ENCODE measurements around the gene KSR2. TPM values are rescaled to one million over a fixed set of nuclear protein-coding genes. Genes with fewer than 3 reads are reported as not detected.

Gene KSR2
- total RNA-seq, 1 experiment from 2014 or later = 2.0 TPM

GRCh38 chr12:117744418-117744817 lies 224.4 kb downstream of the KSR2 start:
- Histone ChIP-seq H3F3A (ENCODE audit: insufficient read depth, low read depth) (no peaks in the 10 kb centered on the region), H3K27ac (no peak overlapping the region), H3K79me2 (ENCODE audit: low read depth) (no peaks in the 10 kb centered on the region), H4K20me1 (ENCODE audit: insufficient read depth) (no peaks in the 10 kb centered on the region), H3K36me3 (ENCODE audit: low read depth) (no peaks in the 10 kb centered on the region), H3K27me3 (ENCODE audit: insufficient read depth, low read depth) (peaks cover 2% of the 10 kb centered on the region; the same call in 1 of the 2 replicates), H3K4me3 (no peak overlapping the region), H3K4me1 (replicated peaks; ENCODE audit: insufficient read depth) (no peaks in the 10 kb centered on the region), H3K4me2 (no peak overlapping the region), H3K9me2 (ENCODE audit: insufficient read depth) (no peaks in the 10 kb centered on the region), H2AFZ (no peak overlapping the region), H3K9me3 (ENCODE audit: insufficient read depth, low read depth) (no peaks in the 10 kb centered on the region)
- intact Hi-C loops (cut with micrococcal nuclease; ENCODE audit: unreplicated experiment) = no loop called here
- no TSS peak for BruUV-seq (replicated peaks)
- DNase-seq = no peak
- CTCF ChIA-PET = no interaction called here
- TF ChIP-seq CTCF (conservative IDR thresholded peaks at IDR 0.05) (no peak), EZH2 (IDR thresholded peaks at IDR 0.05; ENCODE audit: low read depth) (no peak)
- POLR2A ChIA-PET (ENCODE audit: unreplicated experiment) = no interaction called here

GRCh38 chr12:117743761-117744160 lies 225.0 kb downstream of the KSR2 start:
- Histone ChIP-seq H3K27ac (no peak overlapping the region), H3K4me2 (no peak overlapping the region), H2AFZ (no peak overlapping the region), H3K79me2 (ENCODE audit: low read depth) (no peaks in the 10 kb centered on the region), H3K9me3 (ENCODE audit: insufficient read depth, low read depth) (no peaks in the 10 kb centered on the region), H3F3A (ENCODE audit: insufficient read depth, low read depth) (no peaks in the 10 kb centered on the region), H3K27me3 (ENCODE audit: insufficient read depth, low read depth) (peaks cover 3% of the 10 kb centered on the region; the same call in 1 of the 2 replicates), H3K36me3 (ENCODE audit: low read depth) (no peaks in the 10 kb centered on the region), H4K20me1 (ENCODE audit: insufficient read depth) (no peaks in the 10 kb centered on the region), H3K4me1 (replicated peaks; ENCODE audit: insufficient read depth) (no peaks in the 10 kb centered on the region), H3K4me3 (no peak overlapping the region), H3K9me2 (ENCODE audit: insufficient read depth) (no peaks in the 10 kb centered on the region)
- no peak for DNase-seq
- intact Hi-C loops (cut with micrococcal nuclease; ENCODE audit: unreplicated experiment) = no loop called here
- CTCF ChIA-PET = no interaction called here
- TF ChIP-seq EZH2 (IDR thresholded peaks at IDR 0.05; ENCODE audit: low read depth) (no peak), CTCF (conservative IDR thresholded peaks at IDR 0.05) (no peak)
- POLR2A ChIA-PET (ENCODE audit: unreplicated experiment) = no interaction called here
- no TSS peak for BruUV-seq (replicated peaks)

- H3K27me3 ChIP-seq (ENCODE audit: insufficient read depth, low read depth) = peaks cover 3% of the 10 kb centered on the region; the same call in 1 of the 2 replicates
- CTCF ChIA-PET = no interaction called here
- no peak for DNase-seq
- TF ChIP-seq CTCF (conservative IDR thresholded peaks at IDR 0.05) (no peak), EZH2 (IDR thresholded peaks at IDR 0.05; ENCODE audit: low read depth) (no peak)
- H3K9me3 ChIP-seq (ENCODE audit: insufficient read depth, low read depth) = no peaks in the 10 kb centered on the region
- H4K20me1 ChIP-seq (ENCODE audit: insufficient read depth) = no peaks in the 10 kb centered on the region
- no peak overlapping the region for H3K27ac ChIP-seq
- H3K79me2 ChIP-seq (ENCODE audit: low read depth) = no peaks in the 10 kb centered on the region
- BruUV-seq (replicated peaks) = no TSS peak
- intact Hi-C loops (cut with micrococcal nuclease; ENCODE audit: unreplicated experiment) = no loop called here
- H3F3A ChIP-seq (ENCODE audit: insufficient read depth, low read depth) = no peaks in the 10 kb centered on the region
- H3K9me2 ChIP-seq (ENCODE audit: insufficient read depth) = no peaks in the 10 kb centered on the region
- no peak overlapping the region for H3K4me3 ChIP-seq
- H3K4me2 ChIP-seq = no peak overlapping the region
- no peak overlapping the region for H2AFZ ChIP-seq
- H3K36me3 ChIP-seq (ENCODE audit: low read depth) = no peaks in the 10 kb centered on the region
- no peaks in the 10 kb centered on the region for H3K4me1 ChIP-seq (replicated peaks; ENCODE audit: insufficient read depth)
- POLR2A ChIA-PET (ENCODE audit: unreplicated experiment) = no interaction called here
These were observed 226.1 kb downstream of the KSR2 start for GRCh38 chr12:117742721-117743120.
